ENCODE results near the gene BACH2.
"Not testable (repeated sequence)": the region's sequence is repeated elsewhere in the genome, so short reads cannot be mapped to it uniquely, and the experiment has no call there.

Gene BACH2

GRCh38 chr6:90090866-90091265, 205.8 kb downstream of the BACH2 start:
- no peak for DNase-seq

GRCh38 chr6:90088009-90088408, 208.6 kb downstream of the BACH2 start:
- DNase-seq = no peak

- DNase-seq = no peak
Observed at GRCh38 chr6:90087106-90087833, 209.4 kb downstream of the BACH2 start.

- DNase-seq = no peak
Observed at GRCh38 chr6:90086517-90086916, 210.1 kb downstream of the BACH2 start.

- DNase-seq = no peak
Observed at GRCh38 chr6:90083891-90084290, 212.8 kb downstream of the BACH2 start.

- DNase-seq = peak in 1 of 2 experiments; percentile 37
Observed at GRCh38 chr6:90082847-90083246, 213.8 kb downstream of the BACH2 start.

GRCh38 chr6:90080876-90081481, 215.7 kb downstream of the BACH2 start:
- DNase-seq = no peak

GRCh38 chr6:90079560-90080490, 216.8 kb downstream of the BACH2 start:
- DNase-seq = no peak

GRCh38 chr6:90078513-90079289, 217.9 kb downstream of the BACH2 start:
- DNase-seq = no peak

- DNase-seq = no peak
Observed at GRCh38 chr6:90076511-90077415, 219.9 kb downstream of the BACH2 start.

- no peak for DNase-seq
Observed at GRCh38 chr6:90074161-90074850, 222.3 kb downstream of the BACH2 start.

GRCh38 chr6:90072935-90073464, 223.6 kb downstream of the BACH2 start:
- peak; percentile 76 to 92 for DNase-seq

- DNase-seq = no peak
Observed at GRCh38 chr6:90072501-90072900, 224.1 kb downstream of the BACH2 start.

- DNase-seq = no peak
Observed at GRCh38 chr6:90068703-90069523, 227.7 kb downstream of the BACH2 start.

- no peak for DNase-seq
Observed at GRCh38 chr6:90068264-90068663, 228.4 kb downstream of the BACH2 start.

GRCh38 chr6:90066697-90067096, 229.9 kb downstream of the BACH2 start:
- no peak for DNase-seq

GRCh38 chr6:90065173-90065572, 231.5 kb downstream of the BACH2 start:
- DNase-seq = no peak

GRCh38 chr6:90062667-90063066, 234.0 kb downstream of the BACH2 start:
- no peak for DNase-seq

GRCh38 chr6:90062051-90062450, 234.6 kb downstream of the BACH2 start:
- DNase-seq = no peak

GRCh38 chr6:90059178-90059577, 237.5 kb downstream of the BACH2 start:
- not testable (repeated sequence) for DNase-seq
